Nephron progenitor cell (in vitro differentiated cells): ENCODE measurements around the gene DSCAM.

Experiments used
- DNase-seq: peaks from one replicate; pipeline ENCODE4 v3.0.0; 2021
- H3K27ac Mint-ChIP-seq: 2 replicates; pipeline ENCODE4 v1.8.0; 2021; ENCODE audit warnings: mild to moderate bottlenecking, moderate library complexity, mixed read lengths
- H3K27me3 Mint-ChIP-seq: 2 replicates; pipeline ENCODE4 v1.8.0; 2021; ENCODE audit warnings: mild to moderate bottlenecking, low read depth, mixed read lengths; ENCODE audit not compliant: poor library complexity
- H3K36me3 Mint-ChIP-seq: 2 replicates; pipeline ENCODE4 v1.8.0; 2021; ENCODE audit warnings: low read depth, mixed read lengths
- H3K4me1 Mint-ChIP-seq: 2 replicates; pipeline ENCODE4 v1.8.0; 2021; ENCODE audit warnings: mixed read lengths
- H3K4me3 Mint-ChIP-seq: 2 replicates; pipeline ENCODE4 v1.8.0; 2021; ENCODE audit warnings: mild to moderate bottlenecking, moderate library complexity, mixed read lengths
- H3K9me3 Mint-ChIP-seq: 2 replicates; pipeline ENCODE4 v1.8.0; 2021; ENCODE audit warnings: mild to moderate bottlenecking, moderate library complexity, mixed read lengths
- TF ChIP-seq, protein P1 (sequence below): fragments of 200-600 bp; sonication (generic); IDR thresholded peaks from 2 replicates; pipeline ENCODE4 v1.5.0; 2021; ENCODE audit warnings: antibody characterized with exemption

DSCAM gene

DNA sequence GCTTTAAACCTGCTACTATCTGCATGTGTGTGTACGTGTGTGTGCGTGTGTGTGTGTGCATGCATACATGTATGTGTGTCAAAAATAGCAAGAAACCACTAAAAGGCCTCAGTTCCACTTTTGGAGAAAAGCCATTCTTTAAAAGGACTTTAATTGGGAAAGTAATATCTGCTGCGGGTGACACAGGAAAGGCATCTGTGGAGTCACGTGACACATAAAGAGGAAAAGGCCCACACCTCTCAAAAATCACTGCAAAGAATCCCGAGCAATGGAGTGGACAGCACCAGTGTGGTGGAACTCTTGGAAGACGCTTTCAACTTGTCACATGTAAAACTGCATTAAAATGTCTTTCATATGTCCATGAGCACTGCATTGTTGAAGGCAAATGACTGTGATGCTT, 63.6 kb downstream of the DSCAM start:
- Mint-ChIP-seq H3K27me3 (peaks cover 6% of the 10 kb centered on the region), H3K27ac (no peak overlapping the region), H3K9me3 (no peaks in the 10 kb centered on the region), H3K4me3 (no peak overlapping the region), H3K4me1 (no peaks in the 10 kb centered on the region), H3K36me3 (no peaks in the 10 kb centered on the region)
- TF ChIP-seq, protein P1, sequence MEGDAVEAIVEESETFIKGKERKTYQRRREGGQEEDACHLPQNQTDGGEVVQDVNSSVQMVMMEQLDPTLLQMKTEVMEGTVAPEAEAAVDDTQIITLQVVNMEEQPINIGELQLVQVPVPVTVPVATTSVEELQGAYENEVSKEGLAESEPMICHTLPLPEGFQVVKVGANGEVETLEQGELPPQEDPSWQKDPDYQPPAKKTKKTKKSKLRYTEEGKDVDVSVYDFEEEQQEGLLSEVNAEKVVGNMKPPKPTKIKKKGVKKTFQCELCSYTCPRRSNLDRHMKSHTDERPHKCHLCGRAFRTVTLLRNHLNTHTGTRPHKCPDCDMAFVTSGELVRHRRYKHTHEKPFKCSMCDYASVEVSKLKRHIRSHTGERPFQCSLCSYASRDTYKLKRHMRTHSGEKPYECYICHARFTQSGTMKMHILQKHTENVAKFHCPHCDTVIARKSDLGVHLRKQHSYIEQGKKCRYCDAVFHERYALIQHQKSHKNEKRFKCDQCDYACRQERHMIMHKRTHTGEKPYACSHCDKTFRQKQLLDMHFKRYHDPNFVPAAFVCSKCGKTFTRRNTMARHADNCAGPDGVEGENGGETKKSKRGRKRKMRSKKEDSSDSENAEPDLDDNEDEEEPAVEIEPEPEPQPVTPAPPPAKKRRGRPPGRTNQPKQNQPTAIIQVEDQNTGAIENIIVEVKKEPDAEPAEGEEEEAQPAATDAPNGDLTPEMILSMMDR, result no peak
- DNase-seq, result no peak

DNA sequence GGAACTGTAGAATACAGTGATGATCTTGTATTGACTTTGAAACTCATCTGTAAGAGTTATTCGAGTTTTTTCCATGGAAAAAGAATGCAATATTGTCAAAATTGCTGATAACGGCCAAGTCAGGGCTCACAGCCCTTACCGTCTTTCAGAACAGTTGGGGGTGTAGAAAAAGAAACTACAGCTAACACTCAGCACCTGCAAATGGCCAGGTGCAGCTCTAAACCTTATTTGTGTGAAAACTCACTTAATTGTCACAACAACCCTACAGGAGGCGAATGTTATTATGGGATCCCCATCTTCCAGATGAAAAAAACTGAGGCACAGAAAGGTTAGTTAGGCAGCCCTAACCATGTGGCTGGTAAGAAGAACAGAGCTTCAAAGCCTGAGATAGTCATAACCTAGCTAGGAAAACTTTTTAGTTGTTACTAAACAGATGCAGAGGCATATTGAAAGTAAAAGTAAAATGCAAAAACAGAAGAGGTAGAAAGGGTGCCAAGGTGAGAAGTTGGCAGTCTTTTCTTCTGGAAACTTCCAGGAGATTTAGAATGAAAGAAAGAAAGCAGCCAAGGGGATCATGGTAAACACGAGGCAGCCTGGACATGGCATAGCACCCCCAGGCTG, 76.4 kb downstream of the DSCAM start:
- TF ChIP-seq, protein P1, result no peak
- H3K4me3 Mint-ChIP-seq, result no peak overlapping the region
- peaks cover 4% of the 10 kb centered on the region for H3K9me3 Mint-ChIP-seq
- no peak for DNase-seq
- H3K27ac Mint-ChIP-seq, result no peak overlapping the region
- H3K27me3 Mint-ChIP-seq, result peaks cover 3% of the 10 kb centered on the region
- no peaks in the 10 kb centered on the region for H3K36me3 Mint-ChIP-seq
- H3K4me1 Mint-ChIP-seq, result peaks cover 48% of the 10 kb centered on the region

- no peak overlapping the region for H3K4me3 Mint-ChIP-seq
- no peaks in the 10 kb centered on the region for H3K36me3 Mint-ChIP-seq
- TF ChIP-seq, protein P1, result no peak
- H3K27ac Mint-ChIP-seq, result no peak overlapping the region
- no peak for DNase-seq
- peaks cover 3% of the 10 kb centered on the region for H3K9me3 Mint-ChIP-seq
- peaks cover 3% of the 10 kb centered on the region for H3K27me3 Mint-ChIP-seq
- H3K4me1 Mint-ChIP-seq, result peaks cover 59% of the 10 kb centered on the region
Observed at GRCh38 chr21:40769231-40769630, 77.7 kb downstream of the DSCAM start.

- H3K4me3 Mint-ChIP-seq, result no peak overlapping the region
- H3K4me1 Mint-ChIP-seq, result peaks cover 55% of the 10 kb centered on the region
- H3K36me3 Mint-ChIP-seq, result peaks cover 4% of the 10 kb centered on the region
- peaks cover 3% of the 10 kb centered on the region for H3K27me3 Mint-ChIP-seq
- H3K27ac Mint-ChIP-seq, result no peak overlapping the region
- DNase-seq, result no peak
- TF ChIP-seq, protein P1, result no peak
- H3K9me3 Mint-ChIP-seq, result peaks cover 5% of the 10 kb centered on the region
Observed at GRCh38 chr21:40768056-40768455, 78.9 kb downstream of the DSCAM start.

- peaks cover 21% of the 10 kb centered on the region for H3K9me3 Mint-ChIP-seq
- TF ChIP-seq, protein P1, result no peak
- peaks cover 43% of the 10 kb centered on the region for H3K4me1 Mint-ChIP-seq
- H3K36me3 Mint-ChIP-seq, result peaks cover 6% of the 10 kb centered on the region
- H3K4me3 Mint-ChIP-seq, result no peak overlapping the region
- no peak for DNase-seq
- H3K27me3 Mint-ChIP-seq, result peaks cover 9% of the 10 kb centered on the region
- no peak overlapping the region for H3K27ac Mint-ChIP-seq
Observed at GRCh38 chr21:40766381-40766780, 80.6 kb downstream of the DSCAM start.

DNA sequence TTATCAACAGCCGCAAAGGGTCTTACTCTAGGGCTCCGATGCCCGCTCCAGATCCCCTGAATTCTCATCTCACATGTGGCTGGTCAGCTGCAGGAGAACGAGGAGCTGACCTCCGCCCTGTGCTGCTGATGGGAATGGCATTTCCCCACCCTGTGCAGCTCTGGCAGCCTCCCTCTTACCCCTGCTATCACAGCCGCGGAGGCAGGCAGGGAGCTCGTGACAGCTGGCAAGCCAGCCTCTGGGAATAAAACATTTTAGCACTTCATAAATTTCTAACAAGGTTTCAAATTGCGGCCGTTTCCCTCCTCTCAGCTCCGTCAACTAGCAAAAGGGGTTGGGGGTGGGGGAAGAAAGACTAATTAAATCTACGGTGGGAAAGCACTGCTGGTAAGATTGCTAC, 81.1 kb downstream of the DSCAM start:
- peak overlapping the region; percentile 19 for H3K4me3 Mint-ChIP-seq
- peaks cover 21% of the 10 kb centered on the region for H3K9me3 Mint-ChIP-seq
- H3K4me1 Mint-ChIP-seq, result peaks cover 38% of the 10 kb centered on the region
- peaks cover 6% of the 10 kb centered on the region for H3K36me3 Mint-ChIP-seq
- H3K27me3 Mint-ChIP-seq, result peaks cover 11% of the 10 kb centered on the region
- DNase-seq, result peak; percentile 27
- H3K27ac Mint-ChIP-seq, result no peak overlapping the region
- TF ChIP-seq, protein P1, result no peak
